Cardiac muscle cell (in vitro differentiated cells and primary cell): ENCODE data around the gene IGSF21. TPM values are rescaled to one million over a fixed set of nuclear protein-coding genes. Genes with fewer than 3 reads are reported as not detected.

Experiments
- DNase-seq, 2 donors: peaks; one replicate each; pipeline versions ENCODE4 v3.0.0 to v3.0.0-alpha.2; 2010 to 2017; ENCODE audit warnings: low read depth in 1 of 2, low spot score in 1 of 2
- H3K27ac ChIP-seq: fragments of 200-600 bp; sonication (generic); 2 replicates; pipeline ENCODE4 v1.5.1; 2016
- H3K27me3 ChIP-seq: fragments of 200-600 bp; sonication (generic); 2 replicates; pipeline ENCODE4 v1.6.0; 2016; ENCODE audit warnings: control low read depth
- H3K36me3 ChIP-seq: fragments of 200-600 bp; sonication (generic); 2 replicates; pipeline ENCODE4 v1.5.1; 2016; ENCODE audit warnings: control low read depth
- H3K4me1 ChIP-seq: fragments of 200-600 bp; sonication (generic); 2 replicates; pipeline ENCODE4 v1.8.1; 2017; ENCODE audit warnings: low read depth, mild to moderate bottlenecking, mixed run types
- H3K4me3 ChIP-seq: fragments of 200-600 bp; sonication (generic); 2 replicates; pipeline ENCODE4 v1.5.1; 2016; ENCODE audit warnings: mild to moderate bottlenecking
- H3K9me3 ChIP-seq: fragments of 200-600 bp; sonication (generic); 2 replicates; pipeline ENCODE4 v1.5.1; 2017; ENCODE audit warnings: low read depth, mild to moderate bottlenecking, control low read depth
- CTCF ChIP-seq: IDR thresholded peaks from 2 replicates; pipeline ENCODE4 v1.5.1; 2012; ENCODE audit warnings: low read depth, mild to moderate bottlenecking, low read length
- polyA plus RNA-seq: library from polyadenylated mRNA; unstranded; fragments of >200 nt; fragmentation: Nextera tagmentation; extraction: Ambion mirVana; gene quantifications from 2 replicates; pipeline ENCODE4 v1.2.1, GENCODE V29; 2016
- total RNA-seq: library from RNA; depleted of rRNA; stranded (reverse); fragments of >200 nt; gene quantifications from 2 replicates; pipeline ENCODE4 v1.2.3, GENCODE V29; 2016

The IGSF21 gene
- total and polyA plus RNA-seq, 2 experiments from 2014 or later, result 0.06 TPM; not detected in 1

- Histone ChIP-seq H3K4me3 (no peak overlapping the region), H3K9me3 (no peaks in the 10 kb centered on the region)
- no peak for TF ChIP-seq CTCF
These were observed 83.0 kb downstream of the IGSF21 start for GRCh38 chr1:18190598-18190997.

DNA sequence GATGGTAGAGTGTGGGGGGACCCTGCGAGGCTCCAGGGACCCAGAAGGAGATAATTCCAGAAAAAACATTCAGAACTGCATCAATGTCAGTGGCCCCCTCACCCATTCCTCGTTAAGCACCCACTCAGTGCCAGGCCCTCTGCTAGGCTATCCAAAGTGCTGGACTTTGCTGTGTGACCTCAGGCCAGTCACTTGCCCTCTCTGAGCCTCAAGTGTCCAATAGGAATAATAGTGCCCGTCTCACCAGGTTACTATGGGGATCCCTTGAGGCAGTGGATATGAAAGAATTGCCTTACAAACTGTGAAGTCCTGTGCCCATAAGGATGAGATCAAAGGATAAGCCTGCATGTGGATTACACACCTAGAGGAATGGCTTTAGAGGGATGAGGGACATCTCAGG, 83.4 kb downstream of the IGSF21 start:
- H3K4me1 ChIP-seq, result no peaks in the 10 kb centered on the region
- no peak overlapping the region for H3K27ac ChIP-seq
- H3K27me3 ChIP-seq, result peaks cover 52% of the 10 kb centered on the region
- no peak overlapping the region for H3K4me3 ChIP-seq
- no peaks in the 10 kb centered on the region for H3K9me3 ChIP-seq
- no peak for DNase-seq
- TF ChIP-seq CTCF, result no peak
- H3K36me3 ChIP-seq, result no peaks in the 10 kb centered on the region

More at GRCh38 chr1:18190598-18190997, 83.0 kb downstream of the IGSF21 start:
- H3K4me1 ChIP-seq, result no peaks in the 10 kb centered on the region
- no peak overlapping the region for H3K27ac ChIP-seq
- H3K36me3 ChIP-seq, result no peaks in the 10 kb centered on the region
- no peak for DNase-seq
- H3K27me3 ChIP-seq, result peaks cover 51% of the 10 kb centered on the region

DNA sequence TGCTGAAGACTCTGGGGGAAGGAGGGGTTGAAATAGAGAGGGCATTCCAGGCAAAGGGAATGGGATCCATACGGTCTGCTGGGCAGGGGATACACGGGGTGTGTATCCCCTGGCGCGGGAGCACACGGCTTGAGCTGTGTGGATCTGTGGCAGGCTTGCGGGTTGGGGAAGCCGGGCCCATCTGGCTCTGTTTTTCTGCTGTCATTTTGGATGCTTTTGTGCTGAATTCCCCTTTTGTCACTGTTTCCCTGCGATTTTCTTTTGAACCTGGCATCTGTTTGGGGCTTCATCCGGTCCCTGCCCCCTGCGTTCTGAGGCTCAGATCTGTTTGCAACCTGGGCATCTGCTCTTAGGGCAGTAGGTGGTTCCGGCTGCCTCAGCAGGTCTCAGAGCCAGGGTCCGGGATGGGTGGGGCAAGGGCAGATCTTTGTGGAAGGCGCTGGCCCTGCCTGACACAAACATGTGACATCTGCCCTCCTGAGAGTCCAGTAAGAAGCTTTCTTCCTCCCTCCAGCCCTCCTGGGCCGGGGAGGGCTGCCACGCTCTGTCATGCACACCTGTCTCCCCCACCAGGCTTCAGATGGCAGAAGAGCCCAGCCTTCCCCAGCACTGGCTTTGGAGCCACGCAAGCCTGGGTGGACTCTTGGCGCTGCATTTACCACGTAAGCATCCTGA, 84.0 kb downstream of the IGSF21 start:
- TF ChIP-seq CTCF, result no peak
- no peak overlapping the region for H3K4me3 ChIP-seq
- H3K27ac ChIP-seq, result no peak overlapping the region
- H3K9me3 ChIP-seq, result no peaks in the 10 kb centered on the region
- H3K4me1 ChIP-seq, result no peaks in the 10 kb centered on the region
- H3K27me3 ChIP-seq, result peaks cover 52% of the 10 kb centered on the region
- DNase-seq, result no peak
- no peaks in the 10 kb centered on the region for H3K36me3 ChIP-seq

DNA sequence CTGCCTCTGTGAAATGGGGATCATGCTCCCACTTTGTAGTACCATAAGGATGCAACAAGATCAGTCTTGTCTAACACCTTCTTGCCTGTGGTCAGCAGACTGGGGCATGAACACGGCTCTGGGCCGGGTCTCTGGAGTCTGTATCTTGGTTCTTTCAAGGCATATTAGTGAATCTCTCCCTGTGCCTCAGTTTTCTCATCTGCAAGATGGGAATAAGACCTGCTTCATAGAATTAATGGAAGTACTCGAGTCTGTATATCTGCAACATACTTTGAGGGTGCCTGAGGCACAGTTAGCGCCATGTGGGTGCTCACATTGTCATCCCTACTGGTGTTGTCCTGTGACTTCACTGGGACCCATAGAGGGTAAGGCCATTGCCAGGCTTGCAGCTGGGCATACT, 84.6 kb downstream of the IGSF21 start:
- Histone ChIP-seq H3K27ac (no peak overlapping the region), H3K27me3 (peaks cover 53% of the 10 kb centered on the region), H3K9me3 (no peaks in the 10 kb centered on the region), H3K4me3 (no peak overlapping the region), H3K4me1 (no peaks in the 10 kb centered on the region), H3K36me3 (no peaks in the 10 kb centered on the region)
- no peak for DNase-seq
- no peak for TF ChIP-seq CTCF

DNA sequence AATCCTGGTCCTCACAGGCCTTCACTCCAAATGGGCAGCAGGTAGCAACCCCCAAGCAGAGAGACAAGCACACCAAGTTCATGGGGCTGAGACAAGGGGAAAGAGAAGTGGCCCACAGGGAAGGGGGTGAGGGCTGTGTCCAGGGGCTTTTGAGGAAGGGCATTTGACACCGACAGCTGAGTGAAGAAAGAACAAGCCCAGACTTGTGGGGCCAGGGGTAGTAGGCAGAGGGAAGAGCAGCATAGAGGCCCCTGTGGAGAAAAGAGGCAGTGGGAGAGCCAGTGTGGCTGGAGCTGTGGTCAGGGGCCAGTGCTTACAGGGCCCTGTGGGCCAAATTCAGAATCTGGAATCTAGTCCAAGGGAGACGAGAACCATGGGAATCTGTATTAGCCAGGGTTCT, 85.4 kb downstream of the IGSF21 start:
- Histone ChIP-seq H3K4me1 (no peaks in the 10 kb centered on the region), H3K9me3 (no peaks in the 10 kb centered on the region), H3K27ac (no peak overlapping the region), H3K27me3 (peaks cover 59% of the 10 kb centered on the region), H3K36me3 (no peaks in the 10 kb centered on the region), H3K4me3 (no peak overlapping the region)
- DNase-seq, result no peak
- no peak for TF ChIP-seq CTCF
